Dermis blood vessel endothelial cell (primary cell): ENCODE data around the gene PKD1. TPM values are rescaled to one million over a fixed set of nuclear protein-coding genes. Genes with fewer than 3 reads are reported as not detected.
A peak's percentile ranks its signal among the peaks of the same experiment; 100 is the strongest.
"Not testable (repeated sequence)": the region's sequence is repeated elsewhere in the genome, so short reads cannot be mapped to it uniquely, and the experiment has no call there.

Source experiments
- DNase-seq: peaks from one replicate; pipeline ENCODE4 v3.0.0; 2010
- total RNA-seq: library from RNA; depleted of rRNA; stranded (reverse); fragments of >200 nt; gene quantifications from 2 replicates; pipeline ENCODE4 v1.2.3, GENCODE V29; 2014

PKD1 gene
- total RNA-seq, 1 donor from 2014 or later: 77.1 TPM

DNA sequence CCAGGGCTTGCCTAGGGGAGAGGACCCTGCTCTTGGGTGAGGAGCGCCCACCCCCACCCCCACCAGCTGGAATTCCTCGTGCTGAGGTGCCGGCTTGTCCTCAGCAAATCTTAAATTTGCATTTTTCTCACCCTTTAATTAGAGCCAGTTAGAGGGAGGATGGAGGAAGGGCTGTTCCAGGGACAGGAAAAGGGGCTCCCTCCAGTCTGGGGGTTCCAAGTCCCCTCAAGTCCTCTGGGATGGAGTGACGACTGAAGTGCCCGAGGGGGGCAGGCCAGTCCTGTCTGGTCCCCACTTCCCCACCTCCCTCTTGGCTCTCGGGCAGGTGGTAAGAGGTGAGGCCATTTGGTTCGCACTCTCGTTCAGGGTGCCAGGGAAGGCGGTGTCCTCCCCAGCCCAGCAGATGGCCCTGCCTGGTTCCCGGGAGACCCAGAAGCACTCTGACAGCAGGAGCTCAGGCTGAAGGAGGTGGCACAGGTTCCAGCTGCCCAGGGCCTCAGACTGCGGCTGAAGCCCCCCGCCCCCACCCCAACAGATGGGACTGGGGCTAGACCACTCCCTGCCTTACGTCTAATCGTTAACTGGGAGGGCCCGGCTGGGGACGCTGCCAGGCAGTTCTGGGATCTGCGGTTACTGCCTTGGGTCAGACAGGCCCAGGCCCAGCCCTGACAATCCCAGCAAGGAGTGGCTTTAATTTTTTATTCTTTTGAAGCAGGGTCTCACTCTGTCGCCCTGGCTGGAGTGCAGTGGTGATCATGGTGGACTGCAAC lies 14.9 kb upstream of the PKD1 start:
- DNase-seq: no peak

DNA sequence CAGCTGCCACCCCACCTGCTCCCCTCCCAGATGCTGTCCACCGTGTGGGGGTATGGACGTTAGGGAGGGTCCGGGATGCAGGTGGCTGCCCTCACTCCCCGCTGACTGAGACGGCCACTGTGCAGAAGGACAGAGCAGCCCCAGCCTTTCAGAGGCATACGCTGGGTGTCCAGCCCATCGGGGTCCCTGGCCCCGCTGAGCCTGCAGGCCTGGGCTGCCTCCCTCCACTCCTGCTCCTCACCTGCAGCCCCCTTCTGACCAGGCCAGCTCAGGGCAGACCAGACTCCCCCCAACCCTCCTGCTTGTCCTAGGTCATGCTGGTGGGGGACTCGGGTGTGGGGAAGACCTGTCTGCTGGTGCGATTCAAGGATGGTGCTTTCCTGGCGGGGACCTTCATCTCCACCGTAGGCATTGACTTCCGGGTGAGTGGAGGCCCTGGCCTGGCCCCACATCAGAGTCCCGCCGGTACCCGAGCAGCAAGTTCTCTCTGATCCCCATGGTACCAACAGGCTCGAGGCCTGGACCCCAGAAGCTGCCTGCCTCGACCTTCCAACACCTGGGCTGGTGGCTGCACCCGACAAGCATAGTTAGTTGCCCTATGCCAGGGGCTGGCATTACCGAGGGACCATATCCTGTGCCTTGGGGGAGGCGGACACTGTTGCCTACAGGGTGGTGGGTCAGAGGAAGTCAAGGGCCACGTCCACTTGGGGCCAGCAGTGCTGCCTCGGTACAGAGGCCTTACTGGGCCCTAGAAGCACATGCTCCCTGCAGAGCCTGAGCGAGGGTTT lies 14.1 kb upstream of the PKD1 start:
- no peak for DNase-seq

- DNase-seq: no peak
Observed at GRCh38 chr16:2148714-2149629, 13.3 kb upstream of the PKD1 start.

DNA sequence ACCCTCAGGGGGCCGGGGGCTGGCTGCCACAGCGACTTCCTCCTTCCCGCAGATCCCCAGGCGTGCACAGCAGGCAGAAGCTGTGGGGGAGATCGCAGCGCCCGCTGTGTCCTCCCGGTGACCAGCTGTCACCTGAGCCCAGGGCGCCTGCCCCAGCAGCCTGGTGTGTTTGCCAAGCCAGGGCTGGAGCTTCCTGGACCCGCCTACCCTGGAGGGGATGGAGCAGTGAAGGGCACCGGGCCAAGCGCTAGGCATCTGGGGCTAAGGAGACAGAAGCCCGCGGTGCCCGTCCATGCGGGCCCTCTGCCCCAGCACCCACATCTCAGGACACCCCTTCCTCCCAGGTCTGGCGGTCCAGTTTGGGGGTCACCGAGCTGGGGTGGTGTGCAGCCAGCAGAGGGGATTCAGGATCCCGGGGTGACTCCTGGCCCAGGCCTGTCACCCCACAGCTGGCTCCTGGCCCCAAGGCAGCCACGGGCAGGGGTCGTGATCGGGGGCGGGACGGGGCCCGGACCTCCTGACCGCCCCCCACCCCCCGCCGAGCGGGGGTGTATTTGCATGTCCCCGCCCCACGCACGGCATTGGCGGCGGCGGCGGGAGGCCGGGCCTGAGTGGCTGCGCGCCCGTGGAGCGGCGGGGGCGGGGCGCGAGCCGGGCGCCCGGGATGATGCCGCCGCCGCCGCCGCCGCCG lies 12.4 kb upstream of the PKD1 start, which contains the start of gene RAB26:
Gene RAB26, plus strand, starts transcription at position 645 of the 691 bp plus-strand sequence. CDS start 159 bp downstream, outside the sequence.
- DNase-seq: peak; percentile 67

DNA sequence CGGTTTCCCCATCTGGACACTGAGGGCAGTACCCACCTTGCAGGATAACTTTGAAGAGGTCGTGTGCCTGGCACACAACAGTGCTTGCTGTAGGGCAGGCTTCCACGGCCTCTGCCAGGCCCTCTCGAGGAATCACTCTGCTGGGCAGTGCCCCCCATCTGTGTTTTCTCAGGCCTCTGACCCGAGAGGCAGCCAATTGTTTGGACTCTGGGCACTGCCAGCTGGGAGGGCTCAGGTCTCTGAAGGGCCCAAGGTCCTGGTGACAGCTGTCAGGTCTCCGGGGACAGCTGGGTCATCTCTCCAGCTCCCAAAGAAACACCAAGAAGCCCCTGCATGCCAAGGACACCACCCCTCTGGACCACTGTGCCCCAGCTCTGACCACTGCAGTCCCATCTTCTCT lies 11.7 kb upstream of the PKD1 start:
- DNase-seq: no peak

DNA sequence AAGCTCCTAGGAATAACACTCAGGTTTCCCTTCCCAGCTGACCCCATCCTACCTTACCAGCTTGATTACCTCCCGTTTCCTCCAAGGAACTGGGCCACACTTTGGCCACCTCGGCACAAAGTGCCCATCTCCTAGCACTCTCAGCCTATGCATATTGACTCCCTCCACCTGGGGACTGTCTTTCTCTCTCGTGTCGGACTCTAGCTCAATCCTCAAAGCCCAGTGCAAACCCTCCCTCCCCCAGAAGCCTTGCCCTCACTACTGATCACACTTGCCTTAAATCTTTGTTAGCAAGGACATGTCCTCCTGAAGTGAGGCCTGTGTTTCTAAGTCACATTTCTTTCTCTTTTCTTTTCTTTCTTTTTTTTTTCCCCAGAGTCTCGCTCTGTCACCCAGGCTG lies 10.1 kb upstream of the PKD1 start:
- DNase-seq: no peak

DNA sequence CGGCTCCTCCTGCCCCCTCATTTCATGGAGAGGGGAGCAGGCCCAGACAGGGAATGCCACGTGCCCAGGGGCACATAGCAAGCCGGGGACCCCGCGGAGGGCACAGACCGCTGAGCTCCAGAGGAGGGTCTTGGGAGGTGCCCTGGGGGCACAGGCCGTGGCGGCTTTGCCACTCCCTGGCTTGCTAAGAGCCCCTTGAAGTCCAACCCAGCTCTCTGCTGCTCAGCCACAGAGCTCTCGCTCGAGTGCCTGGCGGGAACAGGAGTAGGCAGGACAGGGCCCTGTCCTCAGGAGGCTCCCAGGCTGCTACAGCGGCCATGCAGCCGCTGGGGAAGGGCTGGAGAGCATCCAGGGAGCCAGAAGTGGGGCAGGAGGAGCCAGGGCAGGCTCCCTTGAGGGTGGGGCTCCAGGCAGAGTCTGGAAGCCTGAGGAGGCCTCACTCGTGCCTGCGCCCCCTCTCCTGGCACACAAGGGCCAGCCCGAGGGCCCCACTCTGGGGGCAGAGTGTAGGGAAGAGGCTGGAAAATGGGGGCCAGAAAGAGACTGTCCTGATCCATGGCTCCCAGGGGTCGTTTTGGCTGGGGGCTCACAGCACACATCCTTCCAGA lies 8.3 kb upstream of the PKD1 start:
- DNase-seq: no peak

GRCh38 chr16:2142942-2143877 lies 7.5 kb upstream of the PKD1 start:
- no peak for DNase-seq

- DNase-seq: not testable (repeated sequence)
Observed at GRCh38 chr16:2135071-2135470, 627 bp downstream of the PKD1 start.

- not testable (repeated sequence) for DNase-seq
Observed at GRCh38 chr16:2133797-2134196, 1.9 kb downstream of the PKD1 start.

- DNase-seq: not testable (repeated sequence)
Observed at GRCh38 chr16:2129890-2130447, 5.7 kb downstream of the PKD1 start.

DNA sequence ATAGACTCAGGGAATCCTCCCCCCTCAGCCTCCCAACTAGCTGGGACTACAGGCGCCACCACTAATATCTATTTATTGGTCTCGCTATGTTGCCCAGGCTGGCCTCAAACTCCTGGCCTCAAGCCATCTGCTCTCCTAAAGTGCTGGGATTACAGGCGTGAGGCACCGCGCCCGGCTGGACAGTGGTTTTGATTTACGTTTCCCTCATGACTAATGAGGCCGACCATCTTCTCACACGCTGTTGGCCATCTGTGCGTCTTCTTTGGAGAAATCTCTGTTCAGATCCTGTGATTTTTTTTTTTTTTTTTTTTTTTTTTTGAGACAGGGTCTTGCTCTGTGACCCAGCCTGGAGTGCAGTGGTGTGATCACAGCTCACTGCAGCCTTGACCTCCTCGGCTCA lies 6.4 kb downstream of the PKD1 start:
- DNase-seq: not testable (repeated sequence)

DNA sequence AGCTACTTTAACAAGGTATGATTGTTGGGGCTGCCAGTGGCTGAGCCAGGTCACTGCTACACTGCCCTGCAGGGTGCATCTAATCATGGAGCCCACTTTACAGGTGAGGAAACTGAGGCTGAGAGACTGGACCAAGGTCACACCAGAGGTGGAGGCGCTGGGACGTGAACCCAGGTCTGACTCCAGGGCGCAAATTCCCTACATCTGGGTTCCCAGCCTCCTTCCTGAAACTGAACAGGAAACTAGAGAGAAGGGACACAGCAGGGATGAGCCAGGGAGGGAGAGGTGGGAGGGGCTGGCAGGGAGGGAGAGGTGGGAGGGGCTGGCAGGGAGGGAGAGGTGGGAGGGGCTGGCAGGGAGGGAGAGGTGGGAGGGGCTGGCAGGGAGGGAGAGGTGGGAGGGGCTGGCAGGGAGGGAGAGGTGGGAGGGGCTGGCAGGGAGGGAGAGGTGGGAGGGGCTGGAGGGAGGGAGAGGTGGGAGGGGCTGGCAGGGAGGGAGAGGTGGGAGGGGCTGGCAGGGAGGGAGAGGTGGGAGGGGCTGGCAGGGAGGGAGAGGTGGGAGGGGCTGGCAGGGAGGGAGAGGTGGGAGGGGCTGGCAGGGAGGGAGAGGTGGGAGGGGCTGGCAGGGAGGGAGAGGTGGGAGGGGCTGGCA lies 7.9 kb downstream of the PKD1 start:
- DNase-seq: peak; percentile 24

DNA sequence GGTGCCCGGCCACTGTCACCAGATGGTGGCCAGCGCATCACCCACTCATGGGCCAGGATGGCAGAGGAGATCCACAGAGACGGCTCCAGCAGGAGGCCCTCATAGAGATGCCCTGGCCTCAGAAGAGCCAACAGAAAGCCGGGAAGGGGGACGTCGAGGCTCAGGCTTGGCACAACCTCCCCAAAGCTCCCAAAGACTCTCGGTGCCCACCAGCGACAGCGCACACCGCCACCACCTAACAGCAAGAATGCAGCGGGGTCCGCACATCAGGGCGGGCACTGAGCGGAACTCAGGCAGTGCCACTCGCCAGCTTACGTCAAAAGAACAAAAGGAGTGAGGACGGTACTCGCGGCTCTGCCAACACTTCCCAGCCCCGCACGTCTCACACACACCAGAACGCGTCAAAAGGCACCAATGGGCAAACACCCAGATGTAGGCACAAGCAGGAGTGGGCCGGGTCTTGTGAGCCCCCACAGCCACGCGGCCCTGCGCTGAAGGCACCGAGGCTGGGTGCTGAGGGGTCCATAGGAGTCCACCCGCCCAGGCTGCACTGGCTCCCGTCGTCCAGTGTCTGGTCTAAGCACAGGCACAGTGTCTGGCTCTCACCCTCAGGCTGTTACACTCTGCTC lies 8.7 kb downstream of the PKD1 start:
- not testable (repeated sequence) for DNase-seq

DNA sequence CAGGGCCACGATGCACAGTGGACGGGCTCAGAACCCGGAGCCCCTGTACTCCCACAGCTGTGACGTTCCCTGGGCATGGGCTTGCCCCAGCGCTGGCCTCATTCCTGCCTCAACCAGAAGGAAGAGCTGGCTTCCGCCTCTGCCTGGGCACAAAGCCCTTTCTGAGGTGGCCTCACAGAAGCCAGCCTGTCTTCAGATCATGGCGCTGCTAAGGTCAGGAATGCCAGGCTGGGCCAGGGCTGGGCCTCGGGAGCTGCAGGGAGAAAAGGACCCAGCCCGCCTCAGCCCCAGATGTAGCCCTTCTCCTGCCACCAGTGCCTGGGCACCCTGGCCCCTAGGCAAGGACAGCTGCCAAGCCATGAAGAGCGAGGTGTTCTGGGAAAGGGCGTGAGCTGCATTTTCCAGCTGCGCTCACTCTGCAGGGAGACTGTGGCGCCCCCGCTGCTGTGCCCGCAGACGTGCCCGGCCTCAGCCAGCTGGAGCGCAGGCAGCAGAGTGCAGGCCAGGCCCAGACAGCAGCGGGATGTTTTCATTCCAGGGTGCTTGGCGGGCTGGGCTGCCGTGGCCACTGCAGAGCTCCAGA lies 9.4 kb downstream of the PKD1 start:
- DNase-seq: peak; percentile 23

DNA sequence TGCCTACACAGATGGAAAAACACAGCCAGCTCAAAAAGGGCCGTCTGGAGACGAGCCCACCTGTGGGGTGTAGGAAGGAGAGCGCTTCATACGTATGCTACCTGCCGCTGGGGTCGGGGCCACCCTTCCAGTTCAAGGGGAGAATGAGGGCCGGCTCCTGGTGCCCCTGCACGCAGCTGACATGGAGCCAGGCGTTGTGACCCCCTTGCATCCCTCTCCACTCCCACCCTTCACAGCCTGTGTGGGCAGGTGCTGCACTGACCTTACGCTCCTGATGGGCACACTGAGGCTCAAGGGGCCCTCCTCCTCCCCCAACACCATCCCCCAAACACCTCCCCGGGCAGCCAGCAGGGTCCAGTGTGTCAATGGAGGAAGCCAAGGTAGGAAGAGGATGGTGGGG lies 10.1 kb downstream of the PKD1 start:
- DNase-seq: not testable (repeated sequence)

- peak; percentile 77 for DNase-seq
Observed at GRCh38 chr16:2124694-2125444, 10.8 kb downstream of the PKD1 start.

DNA sequence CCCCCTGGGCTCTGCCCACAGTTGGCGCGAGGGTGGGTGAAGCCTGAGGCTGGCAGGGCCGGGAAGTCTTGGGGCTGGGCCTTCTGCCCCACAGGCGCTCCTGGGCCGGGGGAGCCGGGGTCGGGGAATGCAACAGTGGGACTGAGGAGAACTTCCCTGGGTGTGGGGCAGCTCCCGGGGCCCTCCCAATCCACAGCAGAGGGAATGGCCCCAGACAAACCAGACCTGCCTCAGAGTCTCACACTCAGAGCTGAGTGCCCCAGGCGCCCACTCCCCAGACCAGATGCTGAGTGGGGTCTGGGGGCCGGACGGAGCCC lies 11.4 kb downstream of the PKD1 start:
- DNase-seq: not testable (repeated sequence)
